ENCODE measurements around the gene PLEKHG5. TPM values are rescaled to one million over a fixed set of nuclear protein-coding genes. Genes with fewer than 3 reads are reported as not detected.
A peak's percentile ranks its signal among the peaks of the same experiment; 100 is the strongest.

PLEKHG5 gene
- total RNA-seq, 6 experiments from 2014 or later: 0.70 to 2.3 (median 1.5) TPM

DNA sequence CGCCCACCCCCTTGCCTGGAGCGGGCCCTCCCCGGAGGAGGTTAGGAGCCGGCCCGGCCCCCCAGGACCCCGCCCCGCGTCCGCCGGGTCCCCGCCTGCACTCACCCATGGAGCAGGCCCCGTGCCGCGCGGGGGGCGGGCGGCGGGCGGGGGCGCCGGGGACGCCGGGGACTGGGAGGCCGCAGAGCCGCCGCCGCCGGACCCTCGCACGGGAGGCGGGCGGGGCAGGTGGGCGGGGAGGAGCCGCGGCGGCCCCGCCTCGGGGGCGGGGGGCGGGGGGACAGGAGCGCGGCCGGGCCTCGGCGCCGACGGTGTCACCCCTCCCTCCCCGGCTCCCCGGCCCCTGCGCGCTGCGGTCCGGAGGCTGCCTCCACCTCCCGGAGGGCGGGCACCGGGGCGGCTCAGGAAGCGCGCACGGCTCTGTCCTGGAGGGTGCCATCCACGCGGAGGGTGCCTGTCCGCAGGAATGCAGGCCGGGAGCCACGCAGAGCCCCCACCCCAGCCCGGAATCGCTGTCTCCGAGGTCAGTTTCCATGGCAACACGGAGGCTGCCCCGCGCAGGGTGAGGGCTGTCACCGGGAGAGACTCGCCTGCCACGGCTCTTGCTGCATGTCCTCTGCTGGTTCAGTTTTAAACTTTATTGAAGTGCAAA is 5.9 kb upstream of the PLEKHG5 start:
- WGBS (ENCODE audit: insufficient coverage, low coverage, low lambda C conversion rate, missing lambda C conversion rate): 0% methylated on average over 1 of the region's 74 CpGs
- no peak overlapping the region for H3K27ac ChIP-seq
- DNase-seq (peak in 1 of 3 donors; percentile 58), ATAC-seq (peak; percentile 61 to 67 (median 64))
- peak overlapping the region; percentile 34 to 53 (median 46) for H3K4me3 ChIP-seq
- H3K27me3 ChIP-seq: peaks cover 0 to 8% of the 10 kb centered on the region in 2 donors
- TF ChIP-seq, protein P1, sequence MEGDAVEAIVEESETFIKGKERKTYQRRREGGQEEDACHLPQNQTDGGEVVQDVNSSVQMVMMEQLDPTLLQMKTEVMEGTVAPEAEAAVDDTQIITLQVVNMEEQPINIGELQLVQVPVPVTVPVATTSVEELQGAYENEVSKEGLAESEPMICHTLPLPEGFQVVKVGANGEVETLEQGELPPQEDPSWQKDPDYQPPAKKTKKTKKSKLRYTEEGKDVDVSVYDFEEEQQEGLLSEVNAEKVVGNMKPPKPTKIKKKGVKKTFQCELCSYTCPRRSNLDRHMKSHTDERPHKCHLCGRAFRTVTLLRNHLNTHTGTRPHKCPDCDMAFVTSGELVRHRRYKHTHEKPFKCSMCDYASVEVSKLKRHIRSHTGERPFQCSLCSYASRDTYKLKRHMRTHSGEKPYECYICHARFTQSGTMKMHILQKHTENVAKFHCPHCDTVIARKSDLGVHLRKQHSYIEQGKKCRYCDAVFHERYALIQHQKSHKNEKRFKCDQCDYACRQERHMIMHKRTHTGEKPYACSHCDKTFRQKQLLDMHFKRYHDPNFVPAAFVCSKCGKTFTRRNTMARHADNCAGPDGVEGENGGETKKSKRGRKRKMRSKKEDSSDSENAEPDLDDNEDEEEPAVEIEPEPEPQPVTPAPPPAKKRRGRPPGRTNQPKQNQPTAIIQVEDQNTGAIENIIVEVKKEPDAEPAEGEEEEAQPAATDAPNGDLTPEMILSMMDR (IDR thresholded peaks at IDR 0.05): no peak
- TF ChIP-seq POLR2A (IDR thresholded peaks at IDR 0.05): no peak
- H3K9me3 ChIP-seq: no peaks in the 10 kb centered on the region
- H3K36me3 ChIP-seq: no peaks in the 10 kb centered on the region
- peaks cover 0 to 11% (median 2%) of the 10 kb centered on the region in 4 donors for H3K4me1 ChIP-seq
- intact Hi-C loops (cut with DNase I): no loop called here

DNA sequence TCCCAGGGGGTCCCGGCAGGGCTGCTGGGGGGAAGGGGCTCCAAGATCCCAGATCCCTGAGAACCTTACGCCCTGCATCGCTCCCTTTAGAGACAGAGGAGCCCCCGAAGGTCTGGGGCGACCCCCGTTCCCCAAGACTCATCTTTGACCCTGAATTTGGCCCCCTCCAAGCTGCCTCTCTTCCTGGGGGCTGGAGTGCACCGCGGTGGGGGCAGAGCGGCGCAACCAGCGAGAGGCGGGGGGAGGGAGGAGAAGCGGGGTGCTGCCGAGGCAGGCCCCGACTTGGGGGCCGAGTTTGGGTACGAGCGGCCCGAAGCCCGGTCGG is 5.4 kb upstream of the PLEKHG5 start:
- Histone ChIP-seq H3K4me1 (peaks cover 0 to 11% (median 2%) of the 10 kb centered on the region in 4 donors), H3K9me3 (no peaks in the 10 kb centered on the region), H3K27ac (no peak overlapping the region), H3K36me3 (no peaks in the 10 kb centered on the region), H3K4me3 (peak overlapping the region; percentile 16 to 53 (median 21)), H3K27me3 (peaks cover 0 to 8% of the 10 kb centered on the region in 2 donors)
- ATAC-seq: no peak
- intact Hi-C loops (cut with DNase I): no loop called here
- 0% methylated on average over 1 of the region's 21 CpGs for WGBS (ENCODE audit: insufficient coverage, low coverage, low lambda C conversion rate, missing lambda C conversion rate)
- TF ChIP-seq, protein P1 (IDR thresholded peaks at IDR 0.05): no peak
- no peak for TF ChIP-seq POLR2A (IDR thresholded peaks at IDR 0.05)
- no peak for DNase-seq

DNA sequence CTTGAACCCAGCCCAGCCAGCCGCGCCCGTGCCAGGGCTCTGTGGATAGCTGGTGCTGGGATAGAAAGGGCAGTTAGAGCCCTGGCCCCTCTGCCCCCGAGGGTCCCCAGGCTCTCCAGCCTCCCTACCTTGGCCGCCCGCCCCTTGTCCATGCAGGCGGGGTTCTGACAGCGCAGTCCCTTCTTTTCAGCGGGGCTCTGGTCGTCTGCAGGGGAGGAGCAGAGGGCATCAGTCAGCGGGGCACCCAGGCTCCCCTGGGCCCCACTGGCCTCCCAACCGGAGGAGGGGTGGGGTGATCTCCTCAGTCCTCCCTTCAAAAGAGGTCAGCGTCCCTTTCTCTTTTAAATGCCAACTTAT is 4.9 kb upstream of the PLEKHG5 start:
- intact Hi-C loops (cut with DNase I): no loop called here
- TF ChIP-seq POLR2A (IDR thresholded peaks at IDR 0.05): no peak
- TF ChIP-seq, protein P1 (IDR thresholded peaks at IDR 0.05): no peak
- DNase-seq (no peak), ATAC-seq (no peak)
- Histone ChIP-seq H3K4me3 (peak overlapping the region in 1 of 3 donors; percentile 53), H3K27me3 (peaks cover 0 to 8% of the 10 kb centered on the region in 2 donors), H3K27ac (no peak overlapping the region), H3K9me3 (no peaks in the 10 kb centered on the region), H3K4me1 (peaks cover 0 to 17% (median 2%) of the 10 kb centered on the region in 4 donors), H3K36me3 (no peaks in the 10 kb centered on the region)
- WGBS (ENCODE audit: insufficient coverage, low coverage, low lambda C conversion rate, missing lambda C conversion rate): 7% methylated on average over 5 of the region's 13 CpGs

DNA sequence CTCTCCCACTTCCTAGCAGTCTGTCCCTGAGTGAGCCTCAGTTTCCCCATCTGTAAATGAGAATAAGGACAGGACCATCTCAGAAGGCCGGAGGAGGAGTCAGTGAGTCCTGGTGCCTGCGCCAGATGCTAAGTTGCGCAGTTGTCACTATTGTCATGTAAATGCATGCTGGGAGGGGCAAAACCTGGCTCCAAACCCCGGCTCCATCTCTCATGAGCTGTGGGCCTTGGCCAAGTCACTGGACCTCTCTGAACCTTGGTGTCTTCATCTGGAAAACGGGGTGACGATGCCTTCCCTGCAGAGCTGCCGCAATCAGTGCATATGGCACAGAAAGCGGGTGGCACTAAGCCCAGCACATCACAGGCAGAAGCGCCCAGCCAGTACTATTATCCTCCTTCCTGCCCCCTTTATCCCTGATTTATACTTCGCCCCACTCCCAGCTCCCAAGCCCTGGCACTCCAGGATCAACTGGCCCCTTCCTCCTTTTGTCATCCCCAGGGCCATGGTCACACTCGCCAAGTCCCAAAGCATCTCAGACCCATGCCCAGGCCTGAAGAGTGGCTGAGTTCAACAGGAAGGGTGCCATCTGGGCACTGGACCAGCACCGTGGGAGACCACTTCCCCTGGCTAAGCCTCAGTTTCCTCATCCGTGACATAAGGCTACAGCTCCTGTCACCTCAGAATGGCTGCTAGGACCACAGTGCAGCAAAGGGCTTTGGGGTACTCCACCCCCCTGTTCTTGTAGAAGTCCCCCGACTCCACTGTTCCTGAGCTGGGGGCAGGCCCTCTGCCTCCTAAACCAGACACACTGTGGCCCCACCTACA is 4.3 kb upstream of the PLEKHG5 start:
- no peak overlapping the region for H3K4me3 ChIP-seq
- no peak overlapping the region for H3K27ac ChIP-seq
- intact Hi-C loops (cut with DNase I): no loop called here
- ATAC-seq (no peak), DNase-seq (no peak)
- peaks cover 0 to 19% (median 2%) of the 10 kb centered on the region in 4 donors for H3K4me1 ChIP-seq
- H3K36me3 ChIP-seq: no peaks in the 10 kb centered on the region
- WGBS (ENCODE audit: insufficient coverage, low coverage, low lambda C conversion rate, missing lambda C conversion rate): 72% methylated on average over 5 of the region's 14 CpGs
- TF ChIP-seq POLR2A (IDR thresholded peaks at IDR 0.05): no peak
- TF ChIP-seq, protein P1 (IDR thresholded peaks at IDR 0.05): no peak
- H3K27me3 ChIP-seq: peaks cover 0 to 8% of the 10 kb centered on the region in 2 donors
- no peaks in the 10 kb centered on the region for H3K9me3 ChIP-seq

Measured in right lobe of liver (tissue), 6 donors.